Mammary epithelial cell (primary cell): ENCODE measurements around the gene NF2.

ENCODE experiments used
- CTCF ChIP-seq, 2 donors: IDR thresholded peaks in 1 of 2; conservative IDR thresholded peaks in 1 of 2; 2 replicates each; pipeline ENCODE4 v1.5.1; 2011 to 2012; ENCODE audit warnings: inconsistent platforms in 2 of 2, low read length in 2 of 2, mild to moderate bottlenecking in 2 of 2, control low read depth in 1 of 2, low read depth in 1 of 2; ENCODE audit not compliant: insufficient read depth in 1 of 2; ENCODE audit errors: extremely low read depth in 1 of 2
- EZH2 ChIP-seq: IDR thresholded peaks from 2 replicates; pipeline ENCODE4 v1.6.1; 2012; ENCODE audit warnings: low read length, inconsistent platforms, borderline replicate concordance

- TF ChIP-seq CTCF (conservative IDR thresholded peaks at IDR 0.05 in 1 of 2, IDR thresholded peaks at IDR 0.05 in 1 of 2; ENCODE audit: extremely low read depth in 1 of 2, insufficient read depth in 1 of 2, low read depth in 1 of 2, low read length in 2 of 2) (no peak), EZH2 (no peak)
Measured at GRCh38 chr22:29629903-29630516, 26.6 kb downstream of the NF2 start.
